AG09319 (cell line): ENCODE measurements around the gene DDX52.
A peak's percentile ranks its signal among the peaks of the same experiment; 100 is the strongest.

Experiments used
- DNase-seq: peaks from one replicate; pipeline ENCODE4 v3.0.0-alpha.2; 2010; ENCODE audit warnings: low read depth; ENCODE audit errors: extremely low read depth
- TF ChIP-seq, protein P1 (sequence below): IDR thresholded peaks from 2 replicates; pipeline ENCODE4 v1.5.1; 2011; ENCODE audit warnings: low read depth, mild to moderate bottlenecking, inconsistent platforms, low read length, moderate library complexity

DDX52 gene

DNA sequence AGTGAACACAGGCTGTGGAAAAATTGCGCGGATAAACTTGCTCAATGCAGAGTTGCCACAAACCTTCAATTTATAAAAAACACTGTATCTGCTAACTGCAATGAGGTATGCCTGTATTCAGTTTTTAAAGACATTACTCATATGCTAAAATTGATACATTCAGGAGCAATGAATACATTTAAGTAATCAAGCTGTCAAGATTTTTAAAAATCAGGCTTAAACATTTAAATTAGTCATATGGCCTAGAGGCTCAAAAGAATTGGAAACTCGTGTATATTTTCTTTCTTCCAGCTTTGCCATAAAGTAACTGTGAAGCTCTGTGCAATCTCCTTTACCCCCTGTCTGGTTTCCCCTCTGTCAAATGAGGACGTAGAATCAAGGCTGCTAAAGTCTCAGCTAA is 38.2 kb downstream of the DDX52 start:
- TF ChIP-seq, protein P1, sequence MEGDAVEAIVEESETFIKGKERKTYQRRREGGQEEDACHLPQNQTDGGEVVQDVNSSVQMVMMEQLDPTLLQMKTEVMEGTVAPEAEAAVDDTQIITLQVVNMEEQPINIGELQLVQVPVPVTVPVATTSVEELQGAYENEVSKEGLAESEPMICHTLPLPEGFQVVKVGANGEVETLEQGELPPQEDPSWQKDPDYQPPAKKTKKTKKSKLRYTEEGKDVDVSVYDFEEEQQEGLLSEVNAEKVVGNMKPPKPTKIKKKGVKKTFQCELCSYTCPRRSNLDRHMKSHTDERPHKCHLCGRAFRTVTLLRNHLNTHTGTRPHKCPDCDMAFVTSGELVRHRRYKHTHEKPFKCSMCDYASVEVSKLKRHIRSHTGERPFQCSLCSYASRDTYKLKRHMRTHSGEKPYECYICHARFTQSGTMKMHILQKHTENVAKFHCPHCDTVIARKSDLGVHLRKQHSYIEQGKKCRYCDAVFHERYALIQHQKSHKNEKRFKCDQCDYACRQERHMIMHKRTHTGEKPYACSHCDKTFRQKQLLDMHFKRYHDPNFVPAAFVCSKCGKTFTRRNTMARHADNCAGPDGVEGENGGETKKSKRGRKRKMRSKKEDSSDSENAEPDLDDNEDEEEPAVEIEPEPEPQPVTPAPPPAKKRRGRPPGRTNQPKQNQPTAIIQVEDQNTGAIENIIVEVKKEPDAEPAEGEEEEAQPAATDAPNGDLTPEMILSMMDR = no peak
- peak; percentile 45 for DNase-seq

DNA sequence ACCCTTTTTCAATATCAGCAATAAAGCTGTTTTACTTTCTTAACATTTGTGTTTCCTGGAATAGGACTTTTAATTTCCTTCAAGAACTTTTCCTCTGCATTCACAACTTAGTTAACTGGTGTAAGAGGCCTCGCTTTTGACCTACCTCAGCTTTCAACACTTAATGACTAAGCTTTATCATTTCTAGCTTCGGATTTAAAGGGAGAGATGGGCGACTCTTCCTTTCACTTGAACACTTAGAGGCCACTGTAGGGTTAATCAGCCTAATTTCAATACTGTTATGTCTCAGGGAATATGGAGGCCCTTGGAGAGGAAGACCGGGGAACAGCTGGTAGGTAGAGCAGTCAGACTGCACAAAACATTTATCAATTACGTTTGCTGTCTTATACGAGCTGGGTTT is 38.7 kb downstream of the DDX52 start:
- TF ChIP-seq, protein P1 = no peak
- DNase-seq = no peak

DNA sequence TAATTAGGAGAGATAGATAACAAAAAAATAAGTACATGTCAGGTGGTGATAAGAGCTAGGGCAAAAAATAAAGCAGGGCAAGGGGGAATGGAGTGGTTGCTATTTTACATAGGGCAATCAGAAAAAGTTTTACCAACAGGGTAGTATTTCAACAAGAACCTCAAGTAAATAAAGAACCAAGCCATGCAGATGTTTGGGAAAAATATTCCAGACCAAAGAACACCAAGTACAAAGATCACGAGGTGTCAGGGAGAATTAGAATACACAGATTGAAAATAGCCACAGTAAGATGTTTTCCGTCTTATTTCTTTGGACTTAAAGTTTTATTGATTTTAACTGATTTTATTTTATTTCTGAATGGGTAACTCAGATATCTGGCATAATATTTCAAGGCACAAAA is 45.1 kb downstream of the DDX52 start:
- DNase-seq = no peak
- TF ChIP-seq, protein P1 = no peak

DNA sequence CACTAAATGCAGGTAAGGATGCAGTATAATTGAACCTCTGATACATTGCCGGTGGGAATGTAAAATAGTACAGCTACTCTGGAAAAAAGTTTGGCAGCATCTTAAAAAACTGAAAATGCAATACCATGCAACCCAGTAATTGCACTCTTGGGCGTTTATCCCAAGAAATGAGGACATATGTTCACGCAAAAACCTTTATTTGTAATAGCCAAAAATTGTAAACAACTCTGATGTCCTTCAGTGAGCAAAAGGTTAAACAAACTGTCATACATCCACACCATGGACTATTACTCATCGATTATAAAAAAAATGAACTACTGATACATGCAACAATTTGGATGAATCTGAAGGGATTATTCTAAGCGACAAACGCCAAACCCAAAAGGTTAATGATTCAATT is 51.0 kb downstream of the DDX52 start:
- DNase-seq = peak; percentile 67
- TF ChIP-seq, protein P1 = no peak

DNA sequence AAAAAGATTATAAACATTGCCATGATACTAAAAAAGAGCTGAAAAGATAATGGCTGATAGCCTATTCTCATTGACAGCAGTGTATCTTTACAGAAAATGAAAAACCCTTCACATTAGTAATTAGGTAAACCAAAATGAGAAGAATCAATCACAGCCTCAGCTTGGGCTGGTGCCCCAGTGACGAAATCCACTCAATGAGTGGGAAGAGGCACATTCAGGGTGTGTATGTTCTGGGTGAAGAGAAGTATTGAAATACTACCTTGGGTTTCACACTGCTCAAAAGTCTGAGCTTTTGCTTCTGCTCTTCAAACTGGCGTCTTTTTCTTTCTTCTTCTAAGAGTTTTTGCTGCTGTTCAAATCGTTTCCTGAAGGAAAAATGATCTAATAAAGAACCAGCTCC is 58.2 kb downstream of the DDX52 start:
- no peak for DNase-seq
- TF ChIP-seq, protein P1 = no peak

DNA sequence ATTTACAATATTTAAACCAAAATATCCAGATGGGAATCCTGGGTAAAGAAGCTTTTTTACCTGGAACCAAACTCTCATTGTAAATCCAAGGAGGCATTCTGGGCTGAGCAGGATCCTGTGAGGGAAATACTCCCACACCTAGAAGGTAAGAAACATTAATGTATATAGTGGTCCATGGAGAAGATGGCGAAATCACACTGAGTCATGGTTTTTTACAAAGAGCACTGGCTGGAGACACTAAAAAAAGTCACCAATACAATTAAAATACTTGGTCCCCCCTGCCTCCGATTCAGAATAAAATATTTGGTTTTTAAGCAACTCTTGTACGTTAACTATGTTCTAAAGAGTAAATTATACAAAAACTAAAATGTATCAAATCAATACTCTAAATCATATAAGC is 67.0 kb downstream of the DDX52 start:
- DNase-seq = no peak
- TF ChIP-seq, protein P1 = no peak

DNA sequence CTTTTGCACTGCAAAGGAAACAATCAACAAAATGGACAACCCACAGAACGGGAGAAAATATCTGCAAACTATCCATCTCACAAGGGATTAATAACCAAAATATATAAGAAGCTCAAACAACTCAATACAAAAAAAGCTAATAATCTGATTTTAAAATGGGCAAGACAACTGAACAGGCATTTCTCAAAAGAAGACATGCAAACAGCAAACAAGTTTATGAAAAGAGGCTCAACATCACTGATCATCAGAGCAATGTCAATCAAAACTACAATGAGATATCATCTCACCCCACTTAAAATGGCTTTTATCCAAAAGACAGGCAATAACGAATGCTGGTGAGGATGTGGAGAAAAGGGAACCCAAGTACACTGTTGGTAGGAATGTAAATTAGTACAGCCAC is 68.8 kb downstream of the DDX52 start:
- no peak for DNase-seq
- TF ChIP-seq, protein P1 = no peak
